Fibroblast of the conjunctiva (primary cell): ENCODE measurements around the gene MGAT2.
A peak's percentile ranks its signal among the peaks of the same experiment; 100 is the strongest.
"Not testable (repeated sequence)": the region's sequence is repeated elsewhere in the genome, so short reads cannot be mapped to it uniquely, and the experiment has no call there.

Experiments
- DNase-seq: peaks from one replicate; pipeline ENCODE4 v3.0.0-alpha.2; 2010; ENCODE audit warnings: low read depth

Gene MGAT2

DNA sequence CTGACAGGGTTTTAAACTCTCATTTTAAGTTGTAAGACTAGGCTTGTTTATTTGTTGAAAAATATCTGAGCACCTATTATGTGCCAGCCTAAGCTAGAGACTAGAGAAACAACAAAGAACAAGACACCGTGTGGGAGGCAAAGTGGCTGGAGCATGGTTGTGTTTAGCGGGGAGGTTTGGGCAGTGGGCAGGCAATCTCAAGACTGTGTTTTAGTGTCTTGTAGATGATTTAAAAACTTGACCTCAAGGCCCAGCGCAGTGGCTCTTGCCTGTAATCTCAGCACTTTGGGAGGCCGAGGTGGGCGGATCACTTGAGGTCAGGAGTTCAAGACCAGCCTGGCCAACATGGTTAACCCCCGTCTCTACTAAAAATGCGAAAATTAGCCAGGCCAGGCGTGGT is 7.9 kb upstream of the MGAT2 start:
- no peak for DNase-seq

GRCh38 chr14:49614196-49614595 is 6.4 kb upstream of the MGAT2 start:
- DNase-seq = no peak

- DNase-seq = no peak
Measured at GRCh38 chr14:49615776-49616175, 4.8 kb upstream of the MGAT2 start.

DNA sequence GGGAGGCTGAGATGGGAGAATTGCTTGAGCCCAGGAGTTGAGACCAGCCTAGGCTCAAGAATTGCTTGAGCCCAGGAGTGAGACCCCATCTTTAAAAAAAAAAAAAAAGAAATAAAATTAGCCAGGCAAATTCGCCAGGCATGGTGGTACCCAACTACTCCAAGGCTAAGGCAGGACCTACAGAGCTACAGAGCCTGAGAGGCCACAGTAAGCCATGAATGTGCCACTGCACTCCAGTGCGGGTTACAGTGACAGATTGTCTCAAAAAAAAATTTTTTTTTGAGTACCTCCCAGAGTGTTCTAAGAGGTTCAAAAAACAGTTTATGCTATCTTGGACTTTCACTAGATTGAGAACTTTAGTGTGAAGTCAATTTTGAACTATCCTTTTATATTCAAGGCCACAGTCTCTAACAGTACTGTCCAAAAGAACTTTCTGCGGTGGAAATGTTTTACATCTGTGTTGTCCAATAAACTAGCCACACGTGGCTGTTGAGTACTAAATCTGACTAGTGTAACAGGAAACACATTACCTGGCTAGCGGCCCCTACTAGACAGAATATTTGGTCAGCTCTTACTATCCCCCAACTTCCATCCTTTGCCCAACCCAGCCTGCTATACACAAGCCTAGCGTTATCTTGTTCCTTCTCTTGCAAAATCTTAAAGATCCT is 2.6 kb upstream of the MGAT2 start:
- no peak for DNase-seq

DNA sequence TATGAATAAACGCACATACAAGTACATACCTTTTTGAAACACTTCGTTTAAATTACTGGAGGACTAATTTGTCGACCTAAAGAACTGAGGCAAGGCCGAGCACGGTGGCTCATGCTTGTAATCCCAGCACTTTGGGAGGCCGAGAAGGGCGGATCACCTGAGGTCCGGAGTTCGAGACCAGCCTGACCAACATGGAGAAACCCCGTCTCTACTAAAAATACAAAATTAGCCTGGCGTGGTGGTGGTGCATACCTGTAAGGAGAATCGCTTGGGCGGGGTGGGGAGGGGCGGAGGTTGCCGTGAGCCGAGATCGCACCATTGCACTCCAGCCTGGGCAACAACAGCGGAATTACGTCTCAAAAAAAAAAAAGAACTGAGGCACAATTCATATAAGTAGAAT is 1.3 kb upstream of the MGAT2 start:
- DNase-seq = not testable (repeated sequence)

- DNase-seq = no peak
Measured at GRCh38 chr14:49619730-49620129, 869 bp upstream of the MGAT2 start.

DNA sequence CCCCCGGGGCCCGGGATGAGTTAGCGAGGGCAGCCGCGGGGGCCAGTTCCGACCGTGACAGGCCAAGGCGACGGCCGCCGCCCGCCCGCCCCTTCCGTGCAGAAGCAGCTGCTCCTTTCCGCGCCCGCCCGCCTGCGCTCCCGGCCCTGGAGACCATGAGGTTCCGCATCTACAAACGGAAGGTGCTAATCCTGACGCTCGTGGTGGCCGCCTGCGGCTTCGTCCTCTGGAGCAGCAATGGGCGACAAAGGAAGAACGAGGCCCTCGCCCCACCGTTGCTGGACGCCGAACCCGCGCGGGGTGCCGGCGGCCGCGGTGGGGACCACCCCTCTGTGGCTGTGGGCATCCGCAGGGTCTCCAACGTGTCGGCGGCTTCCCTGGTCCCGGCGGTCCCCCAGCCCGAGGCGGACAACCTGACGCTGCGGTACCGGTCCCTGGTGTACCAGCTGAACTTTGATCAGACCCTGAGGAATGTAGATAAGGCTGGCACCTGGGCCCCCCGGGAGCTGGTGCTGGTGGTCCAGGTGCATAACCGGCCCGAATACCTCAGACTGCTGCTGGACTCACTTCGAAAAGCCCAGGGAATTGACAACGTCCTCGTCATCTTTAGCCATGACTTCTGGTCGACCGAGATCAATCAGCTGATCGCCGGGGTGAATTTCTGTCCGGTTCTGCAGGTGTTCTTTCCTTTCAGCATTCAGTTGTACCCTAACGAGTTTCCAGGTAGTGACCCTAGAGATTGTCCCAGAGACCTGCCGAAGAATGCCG is 699 bp downstream of the MGAT2 start:
- no peak for DNase-seq

DNA sequence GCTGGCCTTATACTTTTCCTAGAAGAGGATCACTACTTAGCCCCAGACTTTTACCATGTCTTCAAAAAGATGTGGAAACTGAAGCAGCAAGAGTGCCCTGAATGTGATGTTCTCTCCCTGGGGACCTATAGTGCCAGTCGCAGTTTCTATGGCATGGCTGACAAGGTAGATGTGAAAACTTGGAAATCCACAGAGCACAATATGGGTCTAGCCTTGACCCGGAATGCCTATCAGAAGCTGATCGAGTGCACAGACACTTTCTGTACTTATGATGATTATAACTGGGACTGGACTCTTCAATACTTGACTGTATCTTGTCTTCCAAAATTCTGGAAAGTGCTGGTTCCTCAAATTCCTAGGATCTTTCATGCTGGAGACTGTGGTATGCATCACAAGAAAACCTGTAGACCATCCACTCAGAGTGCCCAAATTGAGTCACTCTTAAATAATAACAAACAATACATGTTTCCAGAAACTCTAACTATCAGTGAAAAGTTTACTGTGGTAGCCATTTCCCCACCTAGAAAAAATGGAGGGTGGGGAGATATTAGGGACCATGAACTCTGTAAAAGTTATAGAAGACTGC is 1.5 kb downstream of the MGAT2 start:
- DNase-seq = no peak

DNA sequence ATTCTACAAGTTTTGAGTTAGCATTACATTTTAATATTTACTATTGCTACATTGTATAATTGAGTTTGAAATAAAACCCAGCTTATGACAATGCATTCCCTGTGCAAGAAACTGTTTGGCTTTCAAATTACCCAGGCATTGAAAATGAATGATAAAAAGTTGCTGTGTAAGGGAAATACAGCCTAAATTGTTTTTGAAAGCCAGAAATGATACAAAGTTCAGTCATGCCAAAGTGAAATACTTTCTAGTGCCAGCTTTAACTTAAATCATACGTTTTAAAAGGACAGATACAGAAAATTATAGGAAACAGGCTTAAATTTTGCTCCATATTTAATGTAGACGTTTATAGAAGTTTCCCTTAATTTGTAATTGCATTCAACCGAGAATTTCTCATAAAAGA is 2.8 kb downstream of the MGAT2 start:
- DNase-seq = no peak

GRCh38 chr14:49623941-49624839 is 3.6 kb downstream of the MGAT2 start:
- no peak for DNase-seq

- peak; percentile 95 for DNase-seq
Measured at GRCh38 chr14:49633640-49634546, 13.3 kb downstream of the MGAT2 start.

DNA sequence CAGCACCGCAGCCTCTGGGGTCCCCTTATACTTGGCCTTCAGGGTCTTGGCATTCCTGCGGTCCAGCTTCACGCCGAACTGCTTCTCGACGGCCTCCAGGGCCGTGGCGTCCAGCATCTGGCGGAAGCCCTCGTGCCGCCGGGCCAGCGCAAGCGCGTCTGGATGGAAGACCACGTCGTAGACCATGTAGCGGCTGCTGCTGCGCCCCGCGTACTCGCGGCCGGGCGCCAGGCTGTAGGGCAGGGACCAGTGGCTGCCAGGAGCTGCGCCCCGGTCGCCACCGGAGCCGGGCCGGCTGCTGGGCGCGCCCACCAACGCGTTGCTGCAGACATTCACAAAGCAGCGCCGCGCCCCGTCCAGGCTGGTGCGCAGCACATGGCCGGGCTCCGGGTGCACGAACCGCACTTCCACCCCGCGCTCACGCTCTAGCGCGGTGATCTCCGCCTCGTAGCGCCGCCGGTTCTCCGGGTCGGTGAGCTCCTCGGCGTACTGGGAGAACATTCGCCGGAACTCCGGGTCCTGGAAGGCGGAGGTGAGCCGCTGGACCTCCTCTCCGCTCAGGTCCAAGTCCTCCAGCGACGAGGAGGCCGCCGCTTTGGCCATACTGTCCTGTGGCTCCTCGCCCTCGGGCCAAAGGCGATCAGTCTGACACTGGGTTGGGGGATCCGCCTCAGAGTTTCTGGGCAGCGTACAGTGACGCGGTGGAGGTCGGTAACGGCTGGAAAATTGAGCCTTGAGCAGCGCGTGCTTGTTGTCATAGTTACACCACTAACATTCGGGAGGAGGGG is 14.1 kb downstream of the MGAT2 start, which contains the start of gene DNAAF2:
Gene DNAAF2 (minus strand): TSS at position 698 of the 788 bp plus-strand sequence. CDS start 95 bp downstream, at position 603.
- DNase-seq = peak; percentile 67

DNA sequence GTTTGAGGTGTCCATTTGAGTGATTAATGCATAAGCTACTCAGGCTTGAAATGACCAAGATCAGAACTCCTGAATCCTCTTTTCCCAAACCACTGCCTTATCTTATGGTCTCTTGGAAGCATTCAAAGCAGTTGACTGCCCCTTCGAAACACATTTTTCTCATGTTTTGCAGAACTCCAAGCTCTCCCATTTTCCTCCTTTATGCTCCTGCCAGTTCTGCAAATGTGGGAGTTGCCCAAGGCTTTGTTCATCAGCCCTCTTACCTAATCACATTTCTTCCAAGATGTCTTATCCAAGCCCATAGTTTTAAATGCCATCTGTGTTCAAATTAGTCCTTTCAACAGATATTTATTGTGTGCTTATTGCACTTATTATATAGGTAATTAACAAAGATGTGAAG is 16.3 kb downstream of the MGAT2 start:
- DNase-seq = no peak

DNA sequence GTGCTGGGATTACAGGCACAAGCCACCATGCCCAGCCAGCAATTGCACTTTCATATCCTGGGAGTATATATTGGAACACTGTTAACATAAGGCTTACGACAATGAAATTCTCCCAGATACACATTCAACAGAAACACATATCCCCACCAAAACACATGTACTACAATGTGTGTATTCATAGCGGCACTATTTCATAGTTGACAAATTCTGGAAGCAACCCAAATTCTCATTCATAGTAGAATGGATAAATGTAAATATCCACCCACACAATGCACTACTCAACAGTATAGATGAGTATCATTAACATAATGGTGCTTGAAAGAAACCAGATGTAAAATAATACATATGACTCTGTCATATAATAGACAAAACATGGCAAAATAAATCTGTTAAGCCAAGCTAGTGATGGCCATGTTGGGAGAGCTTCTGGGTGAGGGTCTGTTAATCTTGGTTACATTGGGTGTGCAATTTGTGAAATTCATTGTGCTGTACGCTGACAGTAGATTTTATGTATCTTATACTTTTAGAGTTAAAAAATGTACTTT is 17.0 kb downstream of the MGAT2 start:
- DNase-seq = no peak

DNA sequence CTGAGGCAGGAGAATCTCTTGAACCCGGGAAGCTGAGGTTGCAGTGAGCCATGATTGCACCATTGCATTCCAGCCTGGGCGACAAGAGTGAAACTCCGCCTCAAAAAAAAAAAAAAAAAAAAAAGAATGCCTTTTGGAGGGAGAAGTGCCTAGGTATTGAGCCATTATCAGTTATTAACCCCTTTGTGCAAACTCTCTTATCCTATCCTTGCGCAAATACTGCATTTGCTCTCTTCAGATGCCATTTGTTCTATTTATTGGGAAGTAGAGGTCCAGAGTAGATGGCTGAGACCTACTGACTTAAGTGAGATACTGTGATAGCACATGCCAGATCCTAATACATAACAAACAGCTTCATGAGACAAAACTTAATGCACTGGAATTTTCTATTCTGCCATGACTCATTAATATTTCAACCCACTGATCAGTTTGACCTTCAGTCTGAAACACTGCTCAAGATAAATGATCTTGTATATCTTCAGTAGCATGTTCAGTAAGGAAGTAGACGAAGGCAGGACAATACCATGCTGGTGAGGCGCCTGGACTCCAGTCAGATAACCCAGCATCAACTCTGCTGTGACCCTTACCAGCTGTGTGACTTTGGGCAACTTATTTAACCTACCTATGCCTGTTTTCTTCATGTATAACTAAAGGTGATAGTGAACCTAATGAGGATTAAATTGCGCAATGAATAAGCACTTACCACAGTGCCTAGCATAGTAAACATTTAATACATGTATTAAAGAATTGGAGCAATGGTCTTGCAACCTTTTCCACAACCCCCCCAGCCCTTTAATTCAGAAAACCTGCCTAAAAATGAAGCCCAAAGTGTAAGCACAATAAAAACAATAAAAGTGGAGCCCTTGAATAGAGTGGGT is 20.2 kb downstream of the MGAT2 start:
- DNase-seq = no peak

GRCh38 chr14:49641697-49642129 is 21.1 kb downstream of the MGAT2 start:
- DNase-seq = no peak

- DNase-seq = no peak
Measured at GRCh38 chr14:49642163-49642562, 21.6 kb downstream of the MGAT2 start.

- no peak for DNase-seq
Measured at GRCh38 chr14:49653508-49653907, 32.9 kb downstream of the MGAT2 start.

DNA sequence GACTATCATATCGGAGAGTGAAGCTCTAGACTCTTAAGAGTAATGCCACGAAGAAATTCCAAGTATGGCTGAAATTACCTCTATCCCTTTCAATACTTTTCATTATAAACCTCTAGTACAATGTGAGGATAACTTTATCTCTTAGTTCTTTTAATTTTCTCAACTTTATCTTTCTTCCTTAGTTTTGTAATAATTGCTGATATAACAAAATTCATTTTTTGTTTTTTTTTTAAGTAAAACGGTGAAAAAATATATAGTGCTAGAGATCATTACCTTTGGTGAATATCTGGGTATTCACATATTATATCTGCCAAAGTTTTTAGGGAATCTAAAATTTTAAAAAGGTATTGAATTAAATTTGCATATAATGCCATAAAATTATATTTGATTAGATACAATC is 33.9 kb downstream of the MGAT2 start:
- DNase-seq = no peak
